HEK293 (cell line): ENCODE results near the gene ANKRD63.

ENCODE experiments used
- CTCF ChIA-PET: fragments of 350-600 bp; formaldehyde crosslinking; extraction: SDS; loops from one replicate; lab custom pipeline; 2021; ENCODE audit warnings: antibody characterized with exemption; lab: Yijun Ruan, JAX
- POLR2A ChIA-PET: fragments of 300-600 bp; formaldehyde crosslinking; extraction: SDS; loops from one replicate; lab custom pipeline; 2020; ENCODE audit warnings: antibody characterized with exemption, inconsistent platforms; lab: Yijun Ruan, JAX
- H3K27ac ChIP-seq: fragments of 200-500 bp; sonication (Bioruptor generic); 2 replicates; pipeline ENCODE4 v1.5.1; 2014; ENCODE audit warnings: low read depth, low read length, control low read depth, inconsistent platforms; ENCODE audit errors: extremely low read depth
- H3K36me3 ChIP-seq, 2 experiments: fragments of 200-500 bp in 1 of 2; sonication (Bioruptor generic) in 1 of 2; 1 replicate in 1 of 2; 2 replicates in 1 of 2; pipeline ENCODE4 v1.5.1; 2014 to 2017; ENCODE audit warnings: inconsistent platforms in 2 of 2, low read length in 2 of 2; ENCODE audit not compliant: control insufficient read depth in 2 of 2, insufficient read depth in 1 of 2
- H3K4me1 ChIP-seq: fragments of 200-500 bp; sonication (Bioruptor generic); 2 replicates; pipeline ENCODE4 v1.5.1; 2014; ENCODE audit warnings: mild to moderate bottlenecking, low read length, inconsistent platforms; ENCODE audit not compliant: control insufficient read depth, insufficient read depth
- H3K4me3 ChIP-seq: 2 replicates; pipeline ENCODE4 v1.5.1; 2011; ENCODE audit warnings: low read depth, mild to moderate bottlenecking, control low read depth, low read length, moderate library complexity
- H3K9me3 ChIP-seq: fragments of 200-500 bp; sonication (Bioruptor generic); 2 replicates; pipeline ENCODE4 v1.5.1; 2014; ENCODE audit warnings: low read depth, low read length, inconsistent platforms; ENCODE audit not compliant: control insufficient read depth, insufficient read depth
- OVOL3 ChIP-seq: fragments of 450-650 bp; formaldehyde crosslinking; IDR thresholded peaks from 2 replicates; pipeline ENCODE4 v1.5.1; 2016; ENCODE audit warnings: missing biosample characterization, missing genetic modification characterization
- PATZ1 ChIP-seq: fragments of 450-650 bp; formaldehyde crosslinking; IDR thresholded peaks from 2 replicates; pipeline ENCODE4 v1.5.1; 2016; ENCODE audit warnings: missing biosample characterization, missing genetic modification characterization
- REST ChIP-seq: fragments of 450-650 bp; formaldehyde crosslinking; IDR thresholded peaks from 2 replicates; pipeline ENCODE4 v1.5.1; 2016; ENCODE audit warnings: missing biosample characterization, missing genetic modification characterization
- SP2 ChIP-seq: fragments of 450-650 bp; formaldehyde crosslinking; IDR thresholded peaks from 2 replicates; pipeline ENCODE4 v1.5.1; 2016; ENCODE audit warnings: missing biosample characterization, missing genetic modification characterization
- TSHZ1 ChIP-seq: fragments of 450-650 bp; formaldehyde crosslinking; IDR thresholded peaks from 2 replicates; pipeline ENCODE4 v1.5.1; 2016; ENCODE audit warnings: missing biosample characterization, missing genetic modification characterization, borderline replicate concordance
- YY2 ChIP-seq: fragments of 450-650 bp; formaldehyde crosslinking; IDR thresholded peaks from 2 replicates; pipeline ENCODE4 v1.5.1; 2016; ENCODE audit warnings: missing biosample characterization, missing genetic modification characterization
- ZBTB17 ChIP-seq: fragments of 450-650 bp; formaldehyde crosslinking; IDR thresholded peaks from 2 replicates; pipeline ENCODE4 v1.5.1; 2016; ENCODE audit warnings: missing biosample characterization, missing genetic modification characterization
- ZBTB20 ChIP-seq: fragments of 450-650 bp; formaldehyde crosslinking; IDR thresholded peaks from 2 replicates; pipeline ENCODE4 v1.5.1; 2016; ENCODE audit warnings: missing biosample characterization, missing genetic modification characterization
- ZFP3 ChIP-seq: fragments of 450-650 bp; formaldehyde crosslinking; IDR thresholded peaks from 2 replicates; pipeline ENCODE4 v1.5.1; 2016; ENCODE audit warnings: low read depth, missing biosample characterization, missing genetic modification characterization
- ZNF114 ChIP-seq: fragments of 450-650 bp; formaldehyde crosslinking; IDR thresholded peaks from 2 replicates; pipeline ENCODE4 v1.5.0; 2017; ENCODE audit warnings: missing biosample characterization, missing genetic modification characterization
- ZNF133 ChIP-seq: fragments of 450-650 bp; formaldehyde crosslinking; IDR thresholded peaks from 2 replicates; pipeline ENCODE4 v1.5.1; 2016; ENCODE audit warnings: missing biosample characterization, missing genetic modification characterization
- ZNF211 ChIP-seq: fragments of 450-650 bp; formaldehyde crosslinking; IDR thresholded peaks from 2 replicates; pipeline ENCODE4 v1.5.1; 2016; ENCODE audit warnings: low read depth, missing biosample characterization, missing genetic modification characterization
- ZNF214 ChIP-seq: fragments of 450-650 bp; formaldehyde crosslinking; IDR thresholded peaks from 2 replicates; pipeline ENCODE4 v1.5.1; 2017; ENCODE audit warnings: missing biosample characterization, mild to moderate bottlenecking, missing genetic modification characterization, borderline replicate concordance
- ZNF24 ChIP-seq: fragments of 450-650 bp; formaldehyde crosslinking; IDR thresholded peaks from 2 replicates; pipeline ENCODE4 v1.5.1; 2016; ENCODE audit warnings: missing biosample characterization, missing genetic modification characterization
- ZNF311 ChIP-seq: fragments of 450-650 bp; formaldehyde crosslinking; IDR thresholded peaks from 2 replicates; pipeline ENCODE4 v1.5.1; 2017; ENCODE audit warnings: missing biosample characterization, missing genetic modification characterization, borderline replicate concordance
- ZNF473 ChIP-seq: fragments of 450-650 bp; formaldehyde crosslinking; IDR thresholded peaks from 2 replicates; pipeline ENCODE4 v1.5.1; 2017; ENCODE audit warnings: missing biosample characterization, missing genetic modification characterization
- ZNF488 ChIP-seq: fragments of 450-650 bp; formaldehyde crosslinking; IDR thresholded peaks from 2 replicates; pipeline ENCODE4 v1.5.1; 2016; ENCODE audit warnings: missing biosample characterization, missing genetic modification characterization
- ZNF548 ChIP-seq: fragments of 450-650 bp; formaldehyde crosslinking; IDR thresholded peaks from 2 replicates; pipeline ENCODE4 v1.5.1; 2016; ENCODE audit warnings: missing biosample characterization, missing genetic modification characterization
- ZNF580 ChIP-seq: fragments of 450-650 bp; formaldehyde crosslinking; IDR thresholded peaks from 2 replicates; pipeline ENCODE4 v1.5.1; 2016; ENCODE audit warnings: missing biosample characterization, missing genetic modification characterization
- ZNF654 ChIP-seq: fragments of 450-650 bp; formaldehyde crosslinking; IDR thresholded peaks from 2 replicates; pipeline ENCODE4 v1.5.1; 2016; ENCODE audit warnings: low read depth, missing biosample characterization, missing genetic modification characterization
- ZNF664 ChIP-seq: fragments of 450-650 bp; formaldehyde crosslinking; IDR thresholded peaks from 2 replicates; pipeline ENCODE4 v1.5.1; 2016; ENCODE audit warnings: missing biosample characterization, missing genetic modification characterization
- ZNF707 ChIP-seq: fragments of 450-650 bp; formaldehyde crosslinking; IDR thresholded peaks from 2 replicates; pipeline ENCODE4 v1.5.1; 2016; ENCODE audit warnings: missing biosample characterization, missing genetic modification characterization
- ZNF777 ChIP-seq: fragments of 450-650 bp; formaldehyde crosslinking; IDR thresholded peaks from 2 replicates; pipeline ENCODE4 v1.5.1; 2017; ENCODE audit warnings: missing biosample characterization, missing genetic modification characterization, borderline replicate concordance
- ZNF785 ChIP-seq: fragments of 450-650 bp; formaldehyde crosslinking; IDR thresholded peaks from 2 replicates; pipeline ENCODE4 v1.5.1; 2016; ENCODE audit warnings: missing biosample characterization, missing genetic modification characterization
- ZSCAN18 ChIP-seq: fragments of 450-650 bp; formaldehyde crosslinking; IDR thresholded peaks from 2 replicates; pipeline ENCODE4 v1.5.1; 2016; ENCODE audit warnings: missing biosample characterization, missing genetic modification characterization

Gene ANKRD63

GRCh38 chr15:40306908-40307307 is 24.0 kb upstream of the ANKRD63 start:
- no peak overlapping the region for H3K27ac ChIP-seq
- H3K4me1 ChIP-seq, result no peaks in the 10 kb centered on the region
- ChIA-PET POLR2A (no interaction called here), CTCF (interaction anchor here (0.8 to 16.0 kb wide), 8 partner anchors 13 to 68 kb away, joined by 3 to 248 read pairs (median 5); no protein-coding TSS in a partner anchor)
- TF ChIP-seq ZNF114, result no peak
- no peak for TF ChIP-seq SP2
- TF ChIP-seq ZNF654, result no peak
- no peak for TF ChIP-seq ZFP3 (tag by site-specific recombination)
- no peak for TF ChIP-seq PATZ1 (tag by site-specific recombination)
- no peak for TF ChIP-seq ZNF664 (tag by site-specific recombination)
- no peak for TF ChIP-seq ZNF488 (tag by site-specific recombination)
- TF ChIP-seq ZNF24 (tag by site-specific recombination), result no peak
- no peak for TF ChIP-seq ZNF473 (tag by site-specific recombination)
- no peak for TF ChIP-seq ZNF548 (tag by site-specific recombination)
- no peak for TF ChIP-seq ZNF133
- no peak for TF ChIP-seq ZNF214
- no peak for TF ChIP-seq ZBTB17 (tag by site-specific recombination)
- TF ChIP-seq ZNF211 (tag by site-specific recombination), result no peak
- H3K36me3 ChIP-seq, result no peaks in the 10 kb centered on the region
- no peak overlapping the region for H3K4me3 ChIP-seq
- no peaks in the 10 kb centered on the region for H3K9me3 ChIP-seq

GRCh38 chr15:40306371-40306770 is 23.5 kb upstream of the ANKRD63 start:
- POLR2A ChIA-PET, result no interaction called here
- H3K36me3 ChIP-seq, result no peaks in the 10 kb centered on the region
- H3K4me3 ChIP-seq, result no peak overlapping the region
- H3K9me3 ChIP-seq, result no peaks in the 10 kb centered on the region
- CTCF ChIA-PET, result interaction anchor here (0.8 to 16.0 kb wide), 6 partner anchors 13 to 67 kb away, joined by 3 to 248 read pairs (median 5); no protein-coding TSS in a partner anchor
- H3K27ac ChIP-seq, result no peak overlapping the region
- H3K4me1 ChIP-seq, result no peaks in the 10 kb centered on the region
- no peak for TF ChIP-seq ZBTB20 (tag by site-specific recombination)
- TF ChIP-seq ZNF311, result no peak
- TF ChIP-seq ZNF777 (tag by site-specific recombination), result no peak
- TF ChIP-seq ZSCAN18, result no peak
- TF ChIP-seq ZNF580 (tag by site-specific recombination), result no peak
- no peak for TF ChIP-seq YY2 (tag by site-specific recombination)
- TF ChIP-seq OVOL3, result no peak
- no peak for TF ChIP-seq REST
- TF ChIP-seq ZNF707 (tag by site-specific recombination), result no peak
- no peak for TF ChIP-seq TSHZ1 (tag by site-specific recombination)
- TF ChIP-seq ZNF785 (tag by site-specific recombination), result no peak
